ENCODE results near the gene NLGN4Y.

GRCh38 chrY:14641853-14642252 is 117.5 kb downstream of the NLGN4Y start:
- TF ChIP-seq CTCF (IDR thresholded peaks at IDR 0.05): no peak
- no peak for TF ChIP-seq POLR2A (IDR thresholded peaks at IDR 0.05)
